Lower leg skin (tissue), 4 donors: Measurements from ENCODE around the gene PDLIM5. TPM values are rescaled to one million over a fixed set of nuclear protein-coding genes. Genes with fewer than 3 reads are reported as not detected.
"Not testable (repeated sequence)": the region's sequence is repeated elsewhere in the genome, so short reads cannot be mapped to it uniquely, and the experiment has no call there.

Source experiments
- DNase-seq, 2 donors: peaks; one replicate each; pipeline ENCODE4 v3.0.0-alpha.2; 2019; ENCODE audit warnings: low spot score in 2 of 2
- H3K4me3 ChIP-seq: fragments of 200-600 bp; sonication (generic); 2 replicates; pipeline ENCODE4 v1.5.1; 2017; ENCODE audit warnings: mild to moderate bottlenecking, low read depth; ENCODE audit not compliant: poor library complexity, severe bottlenecking
- POLR2A ChIP-seq, 2 donors: fragments of 450-650 bp; IDR thresholded peaks; one replicate each; pipeline ENCODE4 v1.6.1; 2016 to 2017; ENCODE audit warnings: antibody characterized with exemption in 2 of 2, mild to moderate bottlenecking in 1 of 2, moderate library complexity in 1 of 2
- WGBS, 2 donors: methylation state at CpG; one replicate each; pipeline ENCODE4 v1.1.5; 2018; 5-methylcytosine and 5-hydroxymethylcytosine counted together
- intact Hi-C: fragments of 100-400 bp; cut with DNase I; formaldehyde crosslinking; loops from one replicate; pipeline ENCODE4 v1.15.0; 2023; ENCODE audit warnings: low total_unique reads
- total RNA-seq, 4 donors: library from RNA; depleted of rRNA; stranded (reverse); fragments of >200 nt; gene quantifications; one replicate each; pipeline ENCODE4 v1.1.0, GENCODE V29; 2016
- TF ChIP-seq, protein P1 (sequence below), 3 donors: fragments of 450-650 bp; IDR thresholded peaks; one replicate each; pipeline ENCODE4 v1.5.1; 2016; ENCODE audit warnings: antibody characterized with exemption in 3 of 3, mild to moderate bottlenecking in 3 of 3, moderate library complexity in 2 of 3

Gene PDLIM5, protein sequence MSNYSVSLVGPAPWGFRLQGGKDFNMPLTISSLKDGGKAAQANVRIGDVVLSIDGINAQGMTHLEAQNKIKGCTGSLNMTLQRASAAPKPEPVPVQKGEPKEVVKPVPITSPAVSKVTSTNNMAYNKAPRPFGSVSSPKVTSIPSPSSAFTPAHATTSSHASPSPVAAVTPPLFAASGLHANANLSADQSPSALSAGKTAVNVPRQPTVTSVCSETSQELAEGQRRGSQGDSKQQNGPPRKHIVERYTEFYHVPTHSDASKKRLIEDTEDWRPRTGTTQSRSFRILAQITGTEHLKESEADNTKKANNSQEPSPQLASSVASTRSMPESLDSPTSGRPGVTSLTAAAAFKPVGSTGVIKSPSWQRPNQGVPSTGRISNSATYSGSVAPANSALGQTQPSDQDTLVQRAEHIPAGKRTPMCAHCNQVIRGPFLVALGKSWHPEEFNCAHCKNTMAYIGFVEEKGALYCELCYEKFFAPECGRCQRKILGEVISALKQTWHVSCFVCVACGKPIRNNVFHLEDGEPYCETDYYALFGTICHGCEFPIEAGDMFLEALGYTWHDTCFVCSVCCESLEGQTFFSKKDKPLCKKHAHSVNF
- total RNA-seq = 10 to 100 TPM; 65.8 to 81.4 (median 72.0) TPM

DNA sequence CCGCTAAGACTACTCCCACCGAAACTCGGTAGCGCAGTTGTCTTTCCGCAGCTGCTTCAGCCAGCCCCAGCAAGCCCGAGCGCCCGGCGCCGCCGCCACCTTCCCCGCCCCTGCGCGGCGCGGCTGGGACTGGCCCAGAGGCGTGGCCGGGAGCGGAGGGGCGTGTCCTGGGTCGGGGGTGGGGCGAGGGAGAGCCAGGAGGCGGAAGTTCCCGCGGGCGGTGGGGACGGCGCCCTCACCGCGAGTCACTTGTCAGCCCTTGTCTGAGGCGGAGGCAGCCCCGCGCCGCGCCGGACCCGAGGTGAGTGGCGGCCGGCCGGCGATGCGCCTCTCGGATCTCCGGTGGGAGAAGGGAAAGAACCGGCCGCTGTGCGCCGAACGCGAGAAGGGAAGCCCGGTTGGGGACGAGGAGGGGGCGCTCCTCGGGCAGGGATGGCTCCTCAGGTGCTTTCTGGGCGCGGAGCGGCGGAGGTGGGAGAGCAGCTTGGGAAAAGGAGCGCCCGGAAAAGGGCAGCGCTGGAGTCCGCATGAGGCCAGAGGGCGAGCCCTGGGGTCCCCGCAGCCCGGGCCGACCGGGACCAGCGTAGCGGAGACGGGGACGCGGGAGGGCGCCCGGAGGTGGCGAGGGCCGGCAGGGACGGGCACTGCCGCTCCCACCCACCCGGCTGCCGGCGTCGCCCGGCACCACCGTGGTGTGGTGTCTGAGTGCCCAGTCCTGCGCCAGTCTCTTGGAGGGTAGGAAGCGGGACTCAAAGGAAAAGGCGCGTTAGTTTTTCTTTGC, at the start of gene PDLIM5:
PDLIM5 (plus strand) TSS at position 248 of the 781 bp plus-strand sequence. CDS start 3,347 bp downstream, outside the sequence.
- H3K4me3 ChIP-seq = peak within 1 kb of the TSS; percentile 95
- DNase-seq = peak; percentile 84 to 97
- peak in 1 of 2 donors; percentile 76 for TF ChIP-seq POLR2A (IDR thresholded peaks at IDR 0.05)
- TF ChIP-seq, protein P1, sequence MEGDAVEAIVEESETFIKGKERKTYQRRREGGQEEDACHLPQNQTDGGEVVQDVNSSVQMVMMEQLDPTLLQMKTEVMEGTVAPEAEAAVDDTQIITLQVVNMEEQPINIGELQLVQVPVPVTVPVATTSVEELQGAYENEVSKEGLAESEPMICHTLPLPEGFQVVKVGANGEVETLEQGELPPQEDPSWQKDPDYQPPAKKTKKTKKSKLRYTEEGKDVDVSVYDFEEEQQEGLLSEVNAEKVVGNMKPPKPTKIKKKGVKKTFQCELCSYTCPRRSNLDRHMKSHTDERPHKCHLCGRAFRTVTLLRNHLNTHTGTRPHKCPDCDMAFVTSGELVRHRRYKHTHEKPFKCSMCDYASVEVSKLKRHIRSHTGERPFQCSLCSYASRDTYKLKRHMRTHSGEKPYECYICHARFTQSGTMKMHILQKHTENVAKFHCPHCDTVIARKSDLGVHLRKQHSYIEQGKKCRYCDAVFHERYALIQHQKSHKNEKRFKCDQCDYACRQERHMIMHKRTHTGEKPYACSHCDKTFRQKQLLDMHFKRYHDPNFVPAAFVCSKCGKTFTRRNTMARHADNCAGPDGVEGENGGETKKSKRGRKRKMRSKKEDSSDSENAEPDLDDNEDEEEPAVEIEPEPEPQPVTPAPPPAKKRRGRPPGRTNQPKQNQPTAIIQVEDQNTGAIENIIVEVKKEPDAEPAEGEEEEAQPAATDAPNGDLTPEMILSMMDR (IDR thresholded peaks at IDR 0.05) = no peak
- 0 to 1% methylated on average over 61 to 75 of the region's 88 CpGs for WGBS, 2 donors
- intact Hi-C loops = no loop called here

DNA sequence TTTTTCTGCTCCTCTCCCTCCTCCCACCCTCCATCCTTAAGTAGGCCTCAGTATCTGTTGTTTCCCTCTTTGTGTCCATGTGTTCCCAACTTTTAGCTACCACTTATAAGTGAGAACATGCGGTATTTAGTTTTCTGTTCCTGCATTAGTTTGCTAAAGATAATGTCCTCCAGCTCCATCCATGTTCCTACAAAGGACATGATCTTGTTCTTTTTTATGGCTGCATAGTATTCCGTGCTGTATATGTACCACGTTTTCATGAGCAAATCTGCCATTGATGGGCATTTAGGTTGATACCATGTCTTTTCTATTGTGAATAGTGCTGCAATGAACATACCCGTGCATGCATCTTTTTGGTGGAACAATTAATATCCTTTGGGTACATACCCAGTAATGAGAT, 49.3 kb upstream of the PDLIM5 start:
- intact Hi-C loops = not testable (repeated sequence)
- 95 to 99% methylated on average over 4 of the region's 4 CpGs for WGBS, 2 donors

DNA sequence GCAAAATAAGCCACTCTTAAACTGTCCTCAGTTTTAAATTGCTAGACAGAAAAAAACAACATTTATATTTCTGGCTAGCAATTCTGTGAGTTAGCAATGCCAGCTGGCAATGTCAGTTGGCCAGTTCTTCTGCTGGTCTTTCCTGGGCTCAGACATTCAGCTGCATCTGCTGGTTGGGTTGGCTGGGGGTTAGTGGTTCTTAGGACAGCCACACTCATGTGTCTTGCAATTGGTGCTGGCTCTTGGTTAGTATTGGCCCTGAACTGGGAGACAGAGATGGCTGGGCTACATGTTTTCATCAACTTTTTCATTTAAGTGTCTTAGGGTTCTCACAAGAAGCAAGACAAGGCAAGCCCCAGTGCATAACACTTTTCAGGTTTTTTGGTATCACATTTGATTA, 48.0 kb upstream of the PDLIM5 start:
- H3K4me3 ChIP-seq = no peak overlapping the region
- intact Hi-C loops = no loop called here
- no peak for TF ChIP-seq POLR2A (IDR thresholded peaks at IDR 0.05)
- TF ChIP-seq, protein P1 (IDR thresholded peaks at IDR 0.05) = no peak
- DNase-seq = no peak

More for the DNA sequence above, 49.3 kb upstream of the PDLIM5 start:
- H3K4me3 ChIP-seq, DNase-seq: not testable (repeated sequence)

DNA sequence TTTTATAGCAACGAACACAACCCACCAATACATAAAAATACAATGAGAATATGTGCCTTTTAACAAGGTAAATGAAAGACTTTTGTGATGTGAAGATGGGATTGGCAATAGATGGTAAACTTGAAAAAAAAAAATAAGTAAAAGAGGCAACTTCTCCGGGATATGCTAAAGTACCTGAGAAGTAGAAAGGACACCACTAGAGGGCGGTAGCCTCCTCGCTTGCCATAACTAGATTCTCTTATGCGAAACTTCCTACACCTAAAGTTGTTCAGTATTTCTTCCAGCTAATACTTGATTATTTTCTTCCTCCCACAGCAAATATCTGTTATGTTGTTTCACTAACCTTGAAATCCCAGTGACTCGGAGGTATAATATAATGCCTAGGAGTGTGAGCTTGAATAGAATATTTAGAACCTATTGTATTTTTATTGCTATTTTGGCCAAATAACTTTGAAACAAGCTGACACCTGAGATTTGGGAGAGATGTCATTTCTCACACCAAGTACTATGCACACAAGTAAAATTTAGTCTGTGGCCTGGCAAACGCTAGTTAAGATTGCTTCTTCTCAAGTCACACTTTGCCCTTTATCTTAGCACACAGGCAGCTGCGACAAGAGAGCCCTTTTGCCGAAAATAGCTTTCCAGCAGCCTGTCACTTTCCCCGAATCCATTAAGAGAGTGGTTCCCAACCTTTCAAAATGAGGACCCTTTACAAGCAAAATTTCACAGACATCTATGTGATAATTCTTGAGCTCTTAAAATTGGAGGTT, 44.9 kb upstream of the PDLIM5 start:
- peak; percentile 81 to 91 for DNase-seq
- 33 to 34% methylated on average over 10 of the region's 10 CpGs for WGBS, 2 donors
- intact Hi-C loops = loop anchor here (2.0 kb wide), 1 partner anchor 188 kb away; no protein-coding TSS in a partner anchor
- no peak for TF ChIP-seq POLR2A (IDR thresholded peaks at IDR 0.05)
- TF ChIP-seq, protein P1 (IDR thresholded peaks at IDR 0.05) = no peak
- H3K4me3 ChIP-seq = no peak overlapping the region

DNA sequence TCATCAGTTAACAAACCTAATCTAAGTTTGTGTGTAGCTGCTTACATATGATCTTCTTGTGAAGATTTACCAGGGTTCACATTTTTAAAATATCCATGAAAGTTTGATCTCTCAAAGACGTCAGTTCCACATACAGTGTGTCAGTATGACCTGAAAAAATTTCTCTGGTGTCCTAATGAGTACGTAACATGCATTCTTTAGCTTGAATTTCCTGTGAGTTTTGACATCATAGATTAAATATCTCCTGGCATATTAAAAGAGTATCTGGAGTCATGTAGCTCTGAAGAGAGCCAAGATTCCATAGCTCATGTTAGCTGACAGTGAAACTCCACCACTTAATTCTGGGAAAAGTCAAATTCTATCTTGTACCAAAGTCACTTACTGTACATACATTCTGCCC, 43.9 kb upstream of the PDLIM5 start:
- TF ChIP-seq, protein P1 (IDR thresholded peaks at IDR 0.05) = no peak
- no peak for TF ChIP-seq POLR2A (IDR thresholded peaks at IDR 0.05)
- intact Hi-C loops = loop anchor here (2.0 kb wide), 1 partner anchor 187 kb away; no protein-coding TSS in a partner anchor
- WGBS, 2 donors = 80 to 89% methylated on average over 2 of the region's 2 CpGs
- DNase-seq = no peak
- no peak overlapping the region for H3K4me3 ChIP-seq
